Inferior parietal cortex (tissue), 1 donor: ENCODE results near the gene SPAG9.

ENCODE experiments used
- DNase-seq: peaks from one replicate; pipeline ENCODE4 v3.0.0-alpha.2; 2016; ENCODE audit errors: extremely low spot score

SPAG9 gene

DNA sequence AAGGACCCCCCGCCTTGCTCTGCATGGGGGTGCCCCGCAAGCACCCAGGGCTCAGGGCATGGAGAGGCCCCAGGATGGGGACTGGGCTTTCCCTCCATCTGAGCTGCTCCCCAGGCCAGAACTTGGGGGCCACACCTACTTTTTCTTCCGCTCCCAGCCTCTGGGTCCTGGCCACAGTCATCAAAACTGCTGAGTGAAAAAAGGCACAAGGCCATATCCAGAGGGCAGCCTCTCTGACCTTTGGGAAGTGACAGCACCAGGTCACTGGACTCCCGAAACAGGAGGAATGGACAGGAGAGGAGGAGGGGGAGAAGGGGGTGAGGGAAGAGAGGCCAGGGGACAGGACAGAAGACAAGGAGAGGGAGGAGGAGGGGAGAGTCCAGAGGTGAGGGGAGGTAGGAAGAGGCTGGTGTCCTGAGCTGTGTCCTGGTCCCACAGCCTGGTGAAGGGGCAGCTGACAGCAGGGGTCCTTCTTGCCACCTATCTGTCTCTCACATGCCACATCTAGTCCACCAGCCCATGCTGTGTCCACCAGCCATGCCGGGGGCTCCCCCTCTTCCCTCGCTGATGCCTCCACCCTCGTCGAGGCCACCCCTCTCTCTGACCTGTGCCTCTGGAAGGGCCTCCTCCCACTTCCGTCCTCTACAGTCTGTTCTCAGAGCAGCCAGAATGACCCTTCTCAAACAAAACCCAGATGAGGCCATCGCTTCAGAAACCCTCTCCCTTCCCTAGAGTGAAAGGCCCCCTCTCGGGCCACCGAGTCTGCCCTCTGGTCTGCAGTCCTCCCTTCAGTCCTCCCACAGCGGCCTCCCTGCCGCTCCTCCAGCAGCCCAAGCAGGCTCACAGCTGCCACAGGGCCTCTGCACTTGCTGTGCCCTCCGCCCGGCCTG is 180.6 kb downstream of the SPAG9 start:
- no peak for DNase-seq

DNA sequence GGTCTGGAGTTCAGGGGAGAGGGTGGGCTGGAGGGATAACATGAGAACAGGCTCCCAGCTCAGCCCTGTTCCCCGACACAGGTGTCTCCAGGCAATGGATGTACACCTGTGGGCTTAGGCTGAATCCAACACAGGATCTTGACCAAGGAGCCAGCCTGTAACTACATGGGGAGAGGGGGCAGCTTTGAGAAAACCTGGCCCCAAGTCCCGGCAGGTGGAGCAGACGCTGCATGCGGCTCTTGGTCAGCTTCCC is 181.2 kb downstream of the SPAG9 start:
- no peak for DNase-seq

DNA sequence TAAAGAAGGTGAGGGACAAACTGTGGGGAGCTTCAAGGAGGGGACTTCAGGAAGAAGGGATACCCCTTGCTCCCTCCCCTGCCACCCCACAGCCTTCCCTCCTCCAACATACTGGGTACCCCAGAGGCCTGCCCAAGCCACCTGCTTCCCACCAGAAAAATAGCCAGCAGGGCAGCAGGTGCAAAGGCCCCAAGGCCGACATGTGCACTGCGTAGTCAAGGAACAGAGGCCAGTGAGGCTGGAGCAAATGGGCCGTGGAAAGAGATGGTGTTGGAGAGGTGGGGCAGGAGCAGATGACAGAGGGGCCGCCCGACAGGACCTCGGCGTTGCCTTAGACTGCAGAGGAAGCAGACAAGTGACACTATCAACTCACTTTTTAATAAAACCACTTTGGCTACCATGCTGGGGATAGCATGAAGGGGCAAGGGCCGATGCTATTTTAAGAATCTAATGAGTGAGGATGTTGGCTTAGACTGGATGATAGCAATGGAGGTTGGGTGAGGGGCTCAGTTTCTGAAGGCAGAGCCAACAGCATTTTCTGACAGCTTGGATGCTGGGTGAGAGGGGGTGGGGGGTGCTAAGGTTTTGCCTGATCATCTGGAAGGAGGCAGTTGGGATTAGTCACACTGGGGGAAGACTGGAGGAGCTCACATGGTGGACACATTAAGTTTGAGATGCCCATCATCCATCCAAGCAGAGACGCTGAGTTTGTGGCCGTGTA is 181.7 kb downstream of the SPAG9 start:
- DNase-seq = no peak

DNA sequence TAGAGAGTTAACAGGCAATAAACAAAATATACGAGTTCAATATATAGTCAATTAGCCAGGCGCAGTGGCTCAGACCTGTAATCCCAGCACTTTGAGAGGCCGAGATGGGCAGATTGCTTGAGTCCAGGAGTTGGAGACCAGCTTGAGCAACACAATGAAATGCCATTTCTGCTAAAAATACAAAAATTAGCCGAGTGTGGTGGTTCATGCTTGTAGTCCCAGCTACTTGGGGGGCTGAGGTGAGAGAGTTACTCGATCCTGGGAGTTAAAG is 184.7 kb downstream of the SPAG9 start:
- DNase-seq = no peak

DNA sequence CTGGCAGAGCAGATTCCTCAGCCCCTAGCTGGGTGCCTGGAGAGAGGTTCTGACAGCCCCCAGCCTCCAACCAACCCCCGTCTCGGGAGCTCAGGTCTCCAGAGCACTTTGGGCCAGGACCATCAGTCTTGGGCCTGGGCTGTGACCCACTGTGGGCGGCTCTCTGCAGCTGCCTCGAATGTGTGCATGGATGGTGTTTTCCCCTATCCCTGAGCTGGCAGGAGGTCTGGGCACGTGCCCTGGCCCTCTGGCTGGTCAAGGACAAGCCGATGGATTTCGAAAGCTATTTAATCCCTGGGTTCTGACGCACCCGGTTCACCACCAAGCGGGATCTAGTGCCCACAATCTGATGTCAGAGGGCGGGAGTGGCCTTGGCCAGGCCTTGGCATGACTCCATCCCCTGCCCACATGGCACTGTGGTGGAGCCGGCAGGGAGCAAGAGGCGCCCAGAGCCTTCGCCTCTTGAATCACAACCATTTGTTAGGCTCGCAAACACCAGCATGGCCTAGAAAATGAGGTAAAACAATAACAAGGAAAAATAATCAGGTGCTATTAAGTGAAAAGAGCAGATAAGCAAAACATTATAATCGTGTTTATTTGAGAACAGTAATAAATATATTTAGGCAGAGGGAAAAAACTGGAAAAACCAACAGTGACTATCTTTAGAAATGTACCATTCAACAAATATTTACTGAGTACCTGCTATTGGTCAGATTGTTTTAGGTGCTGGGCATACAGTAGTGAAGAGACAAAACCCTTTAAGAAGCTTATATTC is 185.3 kb downstream of the SPAG9 start:
- peak; percentile 78 for DNase-seq

DNA sequence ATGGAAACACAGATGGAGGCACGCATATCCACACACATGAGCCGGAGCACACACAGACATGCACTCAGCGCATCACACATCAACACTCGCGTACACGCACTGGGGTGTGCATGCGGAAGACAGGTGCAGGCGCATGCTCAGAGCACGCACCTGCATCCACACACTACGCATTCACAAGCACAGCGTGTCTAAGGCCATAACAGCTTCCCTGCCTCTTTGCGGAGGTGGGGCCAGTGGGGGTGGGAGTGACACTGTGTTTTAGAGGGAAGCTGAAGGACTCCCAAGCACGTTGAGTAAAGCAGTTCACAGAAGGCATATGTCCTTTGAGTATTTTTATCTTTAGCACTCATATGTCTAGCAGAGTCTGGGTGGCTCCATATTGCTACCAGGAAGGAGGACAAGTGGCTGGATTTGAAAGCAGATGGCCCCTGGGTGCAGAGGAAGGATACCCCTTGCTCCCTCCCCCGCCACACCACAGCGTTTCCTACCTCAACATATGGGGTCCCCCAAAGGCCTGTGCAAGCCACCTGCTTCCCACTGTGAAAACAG is 185.9 kb downstream of the SPAG9 start:
- no peak for DNase-seq

GRCh38 chr17:50934161-50934560 is 186.5 kb downstream of the SPAG9 start:
- no peak for DNase-seq

DNA sequence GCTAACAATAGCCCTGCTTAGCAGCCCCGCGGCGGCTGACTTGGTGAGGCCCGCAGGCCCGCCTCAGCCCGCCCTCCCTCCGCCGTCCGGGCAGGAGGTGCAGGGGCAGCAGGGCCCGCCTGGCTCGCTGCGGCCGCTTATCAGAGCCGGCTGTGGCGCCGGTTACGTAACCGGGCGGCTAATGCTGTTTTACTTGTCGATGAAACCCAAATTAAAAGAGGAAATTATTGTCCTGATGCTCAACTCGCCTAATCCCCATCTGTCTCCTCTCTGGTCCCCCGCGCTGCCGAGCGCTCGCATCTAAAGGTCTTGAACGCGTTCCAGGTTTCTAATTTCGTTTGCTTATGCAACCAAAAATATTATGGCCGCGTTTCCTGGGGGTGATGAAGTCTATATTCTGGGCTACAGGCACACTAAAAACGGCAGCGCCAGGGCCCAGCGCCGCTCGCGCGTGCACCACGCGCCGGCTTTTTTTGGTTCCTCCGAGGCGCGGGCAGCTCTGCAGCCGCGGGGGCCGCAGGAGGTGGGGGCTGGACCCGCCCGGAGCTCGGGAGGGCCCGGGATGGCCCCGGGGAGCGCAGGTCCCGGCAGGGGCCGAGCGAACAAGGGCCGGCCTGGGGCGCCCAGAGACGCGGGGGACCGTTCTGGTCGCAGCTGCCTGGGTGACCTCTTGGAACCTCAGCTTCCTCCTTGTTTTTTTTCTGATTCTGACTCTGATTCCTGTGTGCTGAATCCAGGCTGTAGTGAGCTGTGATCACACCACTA is 189.3 kb downstream of the SPAG9 start:
- peak; percentile 83 for DNase-seq

- no peak for DNase-seq
Measured at GRCh38 chr17:50928646-50929045, 192.0 kb downstream of the SPAG9 start.

DNA sequence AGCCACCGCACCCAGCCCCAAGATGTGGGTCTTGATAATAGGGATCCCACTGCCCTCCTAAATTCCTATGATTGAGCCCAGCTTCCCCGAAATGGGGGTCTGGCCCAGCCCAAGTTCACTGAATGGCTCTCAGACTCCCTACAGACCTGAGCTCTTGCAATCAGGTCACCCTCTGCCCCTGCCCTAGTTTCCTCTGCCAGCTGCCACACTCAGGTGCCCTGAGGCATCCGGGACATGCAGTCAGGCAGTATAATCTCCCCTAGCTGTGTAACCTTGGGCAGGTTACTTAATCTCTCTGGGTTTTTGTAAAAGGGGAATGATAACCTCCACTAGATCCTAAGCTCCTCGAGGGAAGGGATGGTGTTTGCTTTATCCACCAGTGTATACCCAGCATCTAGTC is 193.4 kb downstream of the SPAG9 start:
- no peak for DNase-seq

- DNase-seq = no peak
Measured at GRCh38 chr17:50926523-50926922, 194.1 kb downstream of the SPAG9 start.

GRCh38 chr17:50925296-50925891 is 195.3 kb downstream of the SPAG9 start:
- DNase-seq = no peak

DNA sequence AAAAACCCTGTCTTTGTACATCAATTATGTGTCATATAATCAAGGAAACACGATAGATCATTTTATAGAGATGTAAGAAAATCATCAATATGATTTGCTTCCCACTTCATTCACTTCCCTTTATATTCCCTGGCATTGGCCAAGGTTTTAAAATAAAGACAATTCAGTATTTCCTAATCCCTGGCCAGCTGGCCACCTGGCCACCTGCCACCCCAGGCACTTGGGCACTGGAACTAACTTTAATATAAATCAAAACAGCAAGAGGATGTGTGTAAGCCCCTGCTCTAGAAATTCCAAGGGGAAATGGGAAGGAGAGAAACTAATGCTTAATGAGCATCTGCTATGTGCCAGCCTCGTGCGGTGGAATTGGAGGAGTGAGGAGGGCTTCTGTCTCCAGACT is 195.9 kb downstream of the SPAG9 start:
- DNase-seq = no peak

DNA sequence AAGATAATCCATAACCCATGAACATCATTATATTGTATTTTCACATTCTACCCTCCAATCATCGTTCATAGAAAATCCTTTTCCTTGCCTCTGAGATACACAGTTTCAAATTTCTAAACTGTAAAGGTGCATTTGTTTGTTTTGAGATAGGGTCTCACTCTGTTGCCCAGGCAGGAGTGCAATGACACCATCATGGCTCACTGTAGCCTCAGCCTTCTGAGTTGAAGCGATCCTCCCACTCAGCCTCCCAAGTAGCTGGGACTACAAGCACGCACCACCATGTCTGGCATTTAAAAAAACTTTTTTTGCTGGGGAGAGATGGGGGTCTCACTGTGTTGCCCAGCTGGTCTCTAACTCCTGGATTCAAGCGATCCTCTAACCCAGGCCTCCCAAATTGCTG is 196.4 kb downstream of the SPAG9 start:
- no peak for DNase-seq

DNA sequence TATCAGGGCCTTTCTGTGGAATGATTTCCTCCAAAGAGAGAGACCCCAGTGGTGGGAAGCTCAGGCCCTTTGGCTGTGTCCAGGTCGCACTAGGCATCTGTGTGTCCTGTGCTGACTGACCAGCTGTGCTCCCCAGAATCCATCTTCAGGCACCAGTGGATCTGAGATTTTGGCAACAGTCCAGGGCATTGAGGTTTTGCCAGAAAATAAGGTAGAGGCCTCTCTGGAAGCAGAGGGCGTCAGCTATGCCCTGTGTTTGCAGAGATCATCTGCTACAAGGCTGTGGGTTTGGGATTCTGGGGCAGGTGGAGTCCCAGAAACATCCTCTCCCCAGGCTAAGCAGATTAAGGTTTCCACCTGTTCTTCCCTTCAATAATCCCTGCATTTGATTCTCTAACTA is 197.1 kb downstream of the SPAG9 start:
- no peak for DNase-seq

DNA sequence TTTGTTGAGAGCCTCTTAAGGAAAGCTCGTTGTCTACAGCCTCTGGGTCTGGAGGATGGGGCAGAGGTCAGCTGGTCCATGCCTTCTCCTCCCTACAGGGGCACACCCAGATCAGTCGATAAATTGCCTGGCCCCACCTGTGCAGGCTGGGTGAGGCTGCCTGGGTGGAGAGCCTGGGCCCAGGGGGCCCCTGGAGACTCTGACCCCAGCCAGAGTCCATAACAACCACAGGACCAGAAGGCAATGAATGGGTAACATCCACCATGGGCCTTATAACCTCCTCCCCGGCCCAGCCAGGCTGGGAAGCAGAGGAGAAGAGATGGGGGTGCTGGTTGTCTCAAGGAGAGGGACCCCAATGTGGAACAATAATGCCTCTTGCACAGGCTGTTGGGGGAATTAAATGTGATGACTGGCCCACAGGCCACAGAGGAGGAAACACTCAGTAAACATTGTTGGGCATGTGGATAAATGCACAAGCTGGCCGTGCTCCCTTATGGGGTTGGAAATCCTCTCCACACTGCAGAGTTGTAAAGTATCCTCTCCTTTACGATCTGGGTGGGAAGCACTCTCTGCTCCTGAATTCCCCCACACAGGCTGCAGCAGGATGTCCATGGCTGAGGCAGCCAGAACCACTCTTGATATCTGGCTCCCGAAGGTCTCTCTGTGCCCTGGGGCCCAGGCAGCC is 197.8 kb downstream of the SPAG9 start:
- DNase-seq = no peak

GRCh38 chr17:50922107-50922506 is 198.6 kb downstream of the SPAG9 start:
- no peak for DNase-seq

GRCh38 chr17:50920891-50921586 is 199.6 kb downstream of the SPAG9 start:
- DNase-seq = no peak

- DNase-seq = no peak
Measured at GRCh38 chr17:50920041-50920410, 200.6 kb downstream of the SPAG9 start.

DNA sequence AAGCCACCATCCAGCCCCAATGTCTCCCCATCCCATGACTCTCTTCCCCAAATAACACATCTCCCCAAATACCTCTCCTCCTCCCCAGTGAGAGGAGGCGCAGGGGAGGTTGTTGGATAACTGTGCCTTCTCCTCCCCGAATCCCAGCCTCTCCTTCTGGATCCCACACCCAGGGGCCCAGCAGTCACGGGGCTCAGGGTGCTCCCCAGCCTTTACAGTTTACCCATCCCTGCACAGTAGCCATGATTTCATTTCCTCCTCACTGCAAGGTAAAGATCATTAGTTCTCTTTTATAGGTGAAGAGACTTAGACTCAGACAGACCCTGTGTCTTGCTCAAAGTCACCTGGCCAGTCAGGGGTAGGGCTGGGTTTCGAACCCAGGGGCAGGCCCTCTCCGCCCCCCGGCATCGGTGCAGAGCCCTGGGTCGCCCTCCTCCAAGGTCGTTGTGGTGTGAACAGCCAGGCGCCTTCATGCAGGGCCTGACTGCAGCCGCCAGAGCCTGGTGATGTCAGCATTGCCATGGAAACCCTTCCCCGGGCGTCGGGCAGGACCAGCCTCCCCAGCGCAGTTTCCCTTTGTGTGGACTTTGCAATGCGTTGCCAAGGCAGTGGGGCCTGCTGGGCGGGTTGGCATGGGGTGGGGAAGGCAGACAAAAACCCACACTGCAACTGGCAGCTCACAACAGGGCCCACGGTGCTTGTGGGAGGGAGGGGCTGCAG is 201.2 kb downstream of the SPAG9 start:
- peak; percentile 89 for DNase-seq
